SU-DHL-6 (cell line): ENCODE measurements around the gene ENOX1.

ENCODE experiments used
- H2AFZ ChIP-seq: fragments of 200-600 bp; sonication (generic); 2 replicates; pipeline ENCODE4 v1.6.1; 2014; ENCODE audit warnings: low read depth, mild to moderate bottlenecking, moderate library complexity, mixed read lengths, antibody characterized with exemption, low read length; ENCODE audit not compliant: severe bottlenecking
- H3F3A ChIP-seq: fragments of 200-600 bp; shearing (Covaris generic); 2 replicates; pipeline ENCODE4 v1.6.0; 2016; ENCODE audit warnings: antibody characterized with exemption, mild to moderate bottlenecking; ENCODE audit not compliant: insufficient read depth
- H3K27ac ChIP-seq: fragments of 200-600 bp; sonication (generic); 2 replicates; pipeline ENCODE4 v1.5.1; 2016; ENCODE audit warnings: low read depth, mild to moderate bottlenecking, low read length, moderate library complexity, mixed read lengths
- H3K27me3 ChIP-seq: fragments of 200-600 bp; sonication (generic), shearing (Covaris generic); 2 replicates; pipeline ENCODE4 v1.6.0; 2014; ENCODE audit warnings: mild to moderate bottlenecking, low read length
- H3K36me3 ChIP-seq: fragments of 200-600 bp; sonication (generic); 2 replicates; pipeline ENCODE4 v1.6.1; 2014; ENCODE audit warnings: mild to moderate bottlenecking, low read length, mixed read lengths
- H3K4me2 ChIP-seq: fragments of 300-600, 200-600 bp; shearing (Covaris generic), sonication (generic); 2 replicates; pipeline ENCODE4 v1.6.0; 2014; ENCODE audit warnings: low read length, low read depth, mild to moderate bottlenecking; ENCODE audit not compliant: poor library complexity, severe bottlenecking
- H3K4me3 ChIP-seq: fragments of 200-600 bp; sonication (generic); 2 replicates; pipeline ENCODE4 v1.5.1; 2014; ENCODE audit warnings: antibody characterized with exemption, low read length, mild to moderate bottlenecking, mixed read lengths; ENCODE audit not compliant: insufficient read depth, poor library complexity, severe bottlenecking
- H3K79me2 ChIP-seq: fragments of 200-600 bp; sonication (generic); 2 replicates; pipeline ENCODE4 v1.6.1; 2014; ENCODE audit warnings: mild to moderate bottlenecking, low read length, moderate library complexity; ENCODE audit not compliant: insufficient read depth
- H3K9ac ChIP-seq: fragments of 200-600 bp; sonication (generic); 2 replicates; pipeline ENCODE4 v1.7.0; 2014; ENCODE audit warnings: mild to moderate bottlenecking, low read length
- H3K9me2 ChIP-seq: fragments of 200-600 bp; sonication (generic); replicated peaks from 2 replicates; pipeline ENCODE4 v1.6.1; 2014; ENCODE audit warnings: low read length; ENCODE audit not compliant: insufficient read depth
- H3K9me3 ChIP-seq: fragments of 200-600 bp; sonication (generic); 2 replicates; pipeline ENCODE4 v1.6.1; 2014; ENCODE audit warnings: low read length, mixed read lengths; ENCODE audit not compliant: insufficient read depth
- H4K20me1 ChIP-seq: fragments of 200-600 bp; sonication (generic); 2 replicates; pipeline ENCODE4 v1.6.1; 2014; ENCODE audit warnings: low read depth, mild to moderate bottlenecking, antibody characterized with exemption, low read length, moderate library complexity, mixed read lengths
- CTCF ChIP-seq: fragments of 200-600 bp; sonication (generic); IDR thresholded peaks from one replicate; pipeline ENCODE4 v1.5.1; 2017; ENCODE audit warnings: antibody characterized with exemption, mild to moderate bottlenecking, low read length, moderate library complexity; ENCODE audit not compliant: insufficient read depth, poor library complexity, severe bottlenecking
- EZH2phosphoT487 ChIP-seq: fragments of 200-600 bp; sonication (generic), shearing (Covaris generic); conservative IDR thresholded peaks from 2 replicates; pipeline ENCODE4 v1.6.1; 2018; ENCODE audit warnings: mild to moderate bottlenecking, antibody characterized with exemption, low read length, moderate library complexity, mixed read lengths

The ENOX1 gene

GRCh38 chr13:43785650-43786471 is 911 bp downstream of the ENOX1 start:
- Histone ChIP-seq H3K9ac (no peak overlapping the region), H3K9me3 (no peaks in the 10 kb centered on the region), H3K36me3 (no peaks in the 10 kb centered on the region), H3K4me2 (no peak overlapping the region), H3K79me2 (no peaks in the 10 kb centered on the region), H3K27ac (no peak overlapping the region), H3K27me3 (no peaks in the 10 kb centered on the region), H3K4me3 (no peak overlapping the region), H3F3A (no peaks in the 10 kb centered on the region), H2AFZ (no peak overlapping the region), H4K20me1 (no peaks in the 10 kb centered on the region), H3K9me2 (no peaks in the 10 kb centered on the region)
- TF ChIP-seq CTCF (no peak), EZH2phosphoT487 (no peak)

- TF ChIP-seq CTCF, result no peak
- no peak for TF ChIP-seq EZH2phosphoT487
- no peaks in the 10 kb centered on the region for H3K36me3 ChIP-seq
- H3K9ac ChIP-seq, result no peak overlapping the region
- H3K9me2 ChIP-seq, result no peaks in the 10 kb centered on the region
- H2AFZ ChIP-seq, result no peak overlapping the region
- no peak overlapping the region for H3K4me2 ChIP-seq
- no peak overlapping the region for H3K27ac ChIP-seq
- no peak overlapping the region for H3K4me3 ChIP-seq
- no peaks in the 10 kb centered on the region for H4K20me1 ChIP-seq
- no peaks in the 10 kb centered on the region for H3K27me3 ChIP-seq
- no peaks in the 10 kb centered on the region for H3F3A ChIP-seq
- H3K79me2 ChIP-seq, result no peaks in the 10 kb centered on the region
- H3K9me3 ChIP-seq, result no peaks in the 10 kb centered on the region
Observed at GRCh38 chr13:43785261-43785649, 1.5 kb downstream of the ENOX1 start.

GRCh38 chr13:43784496-43784895 is 2.3 kb downstream of the ENOX1 start:
- Histone ChIP-seq H2AFZ (no peak overlapping the region), H3K27me3 (no peaks in the 10 kb centered on the region), H3K36me3 (no peaks in the 10 kb centered on the region), H3K9me2 (no peaks in the 10 kb centered on the region), H3K9ac (no peak overlapping the region), H3K27ac (no peak overlapping the region), H3K4me3 (no peak overlapping the region), H3K79me2 (no peaks in the 10 kb centered on the region), H3K4me2 (no peak overlapping the region), H3F3A (no peaks in the 10 kb centered on the region), H3K9me3 (no peaks in the 10 kb centered on the region), H4K20me1 (no peaks in the 10 kb centered on the region)
- TF ChIP-seq EZH2phosphoT487, result no peak
- no peak for TF ChIP-seq CTCF
